GM21447 (cell line): ENCODE results near the gene CDKN2AIPNL.

Experiments used
- ATAC-seq: cut with Tn5 transposase; IDR thresholded peaks from one replicate; pipeline ENCODE4 v1.9.1; 2021; ENCODE audit not compliant: unreplicated experiment

CDKN2AIPNL gene

DNA sequence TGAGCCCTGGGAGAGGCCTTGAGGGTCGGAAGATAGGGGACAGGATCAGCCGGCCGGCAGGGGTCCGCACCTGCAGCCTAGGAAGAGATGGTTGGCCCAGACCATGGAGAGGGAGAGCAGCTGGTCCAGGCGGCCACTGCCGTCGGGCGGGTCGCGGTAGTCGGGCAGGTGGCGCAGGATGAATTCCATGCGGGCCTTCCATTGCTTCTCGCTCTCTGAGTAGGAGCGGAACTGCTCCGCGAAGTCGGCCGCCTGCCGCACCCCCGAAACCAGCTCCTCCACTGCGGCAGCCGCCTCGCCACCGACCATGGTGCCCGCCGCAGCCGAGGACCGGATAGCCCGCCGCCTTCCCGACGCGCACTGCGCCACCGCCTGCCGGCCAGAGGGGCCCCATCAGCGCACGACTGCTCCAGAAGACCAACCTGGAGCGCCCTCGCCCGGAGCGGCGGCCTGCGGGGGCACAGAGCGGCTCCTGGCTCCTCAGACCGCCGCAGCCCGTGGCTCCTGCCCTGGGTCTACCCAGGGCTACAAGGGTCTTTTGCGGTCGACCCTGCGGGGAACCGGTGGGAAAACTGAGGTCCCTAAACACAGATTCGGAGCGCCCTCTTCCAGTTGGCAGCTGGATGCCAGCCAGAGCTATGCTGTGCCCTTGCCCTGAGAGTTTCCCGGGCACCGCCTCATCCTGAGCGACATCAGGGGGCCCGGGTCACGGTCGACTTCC is at the start of gene CDKN2AIPNL:
TSS of gene CDKN2AIPNL (minus strand) at position 336 of the 721 bp plus-strand sequence. CDS start at position 309, 27 bp downstream.
- peak; percentile 97 for ATAC-seq

GRCh38 chr5:134460551-134460950 is 48.9 kb upstream of the CDKN2AIPNL start:
- no peak for ATAC-seq

- no peak for ATAC-seq
Measured at GRCh38 chr5:134459491-134459890, 47.8 kb upstream of the CDKN2AIPNL start.

DNA sequence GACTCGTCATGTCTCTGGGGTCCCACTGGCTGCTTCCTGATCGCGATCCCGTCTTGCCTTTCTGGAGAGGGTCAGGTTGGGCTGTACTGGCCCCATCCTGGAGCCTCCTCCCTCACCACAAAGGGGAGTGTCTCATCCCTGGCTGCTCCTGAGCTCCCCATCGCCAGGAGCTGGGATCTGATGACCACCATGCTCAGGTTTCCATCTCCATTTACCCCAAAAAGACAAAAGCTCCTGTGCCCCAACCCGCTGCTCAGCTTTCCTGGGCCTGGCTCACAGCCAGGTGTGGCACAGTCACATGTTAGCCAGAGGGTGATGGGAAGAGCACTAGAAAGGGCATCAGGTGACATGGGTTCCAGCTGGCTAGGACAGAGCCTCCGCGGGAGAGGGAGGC is 47.3 kb upstream of the CDKN2AIPNL start:
- ATAC-seq = no peak

DNA sequence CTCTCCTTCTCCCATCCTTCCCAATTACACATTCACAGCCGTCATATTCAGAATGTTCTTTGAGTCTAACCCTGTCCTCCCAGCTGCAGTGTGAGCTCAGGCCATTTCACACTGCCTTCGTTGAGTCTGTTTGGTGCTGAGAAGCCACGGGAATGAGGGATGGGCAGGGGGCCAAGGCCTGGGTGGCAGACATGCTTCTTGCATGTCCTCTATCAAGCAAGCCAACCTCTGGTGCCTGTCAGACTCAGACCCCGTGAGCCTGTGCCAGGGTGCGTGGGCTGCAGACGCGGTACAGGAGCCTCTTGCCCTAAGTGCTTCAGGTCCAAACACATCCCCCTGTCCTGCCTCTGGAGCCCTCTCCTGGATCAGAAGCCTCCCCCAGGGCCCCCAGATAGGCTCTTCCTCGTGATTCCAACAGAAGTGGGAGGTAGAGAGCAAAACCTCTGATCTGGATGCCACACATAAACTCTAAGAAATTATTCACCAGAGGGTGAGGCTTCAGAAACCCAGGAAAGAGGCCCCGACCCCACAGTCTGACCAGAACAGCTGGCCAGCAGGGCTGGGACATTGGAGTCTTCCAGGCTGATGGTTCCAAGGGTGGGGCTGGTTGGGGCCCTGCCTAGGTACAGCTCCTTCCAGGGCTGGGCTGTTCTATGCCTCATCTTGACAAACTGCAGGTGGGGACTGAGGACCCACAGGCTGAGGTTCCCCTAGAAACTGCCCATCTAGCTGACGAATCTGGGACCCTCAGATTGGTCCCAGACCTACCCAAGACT is 46.7 kb upstream of the CDKN2AIPNL start:
- ATAC-seq = no peak

DNA sequence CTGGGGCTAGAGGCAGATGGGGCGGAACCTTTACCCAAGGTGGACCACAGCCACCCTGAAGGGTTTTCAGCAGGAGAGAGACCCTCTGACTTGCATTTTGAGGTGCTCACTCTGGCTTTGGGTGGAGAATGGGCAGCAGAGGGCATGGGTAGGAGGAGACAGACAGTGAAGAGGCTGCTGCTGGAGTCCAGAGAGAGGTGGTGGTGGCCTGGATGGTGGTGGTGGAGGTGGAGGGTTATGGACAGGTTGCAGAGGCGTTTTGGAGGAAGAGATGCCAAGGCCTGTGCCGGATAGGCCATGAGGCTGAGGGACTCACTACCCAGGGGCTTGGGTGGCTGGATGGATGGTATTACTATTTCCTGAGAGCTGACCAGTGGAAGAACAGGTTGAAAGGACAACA is 46.1 kb upstream of the CDKN2AIPNL start:
- ATAC-seq = no peak

GRCh38 chr5:134456825-134457224 is 45.1 kb upstream of the CDKN2AIPNL start:
- no peak for ATAC-seq

- ATAC-seq = no peak
Measured at GRCh38 chr5:134455466-134455865, 43.8 kb upstream of the CDKN2AIPNL start.

- no peak for ATAC-seq
Measured at GRCh38 chr5:134453016-134453415, 41.3 kb upstream of the CDKN2AIPNL start.

GRCh38 chr5:134451936-134452505 is 40.3 kb upstream of the CDKN2AIPNL start:
- no peak for ATAC-seq

- ATAC-seq = no peak
Measured at GRCh38 chr5:134451225-134451935, 39.7 kb upstream of the CDKN2AIPNL start.

- ATAC-seq = no peak
Measured at GRCh38 chr5:134450374-134450773, 38.7 kb upstream of the CDKN2AIPNL start.

DNA sequence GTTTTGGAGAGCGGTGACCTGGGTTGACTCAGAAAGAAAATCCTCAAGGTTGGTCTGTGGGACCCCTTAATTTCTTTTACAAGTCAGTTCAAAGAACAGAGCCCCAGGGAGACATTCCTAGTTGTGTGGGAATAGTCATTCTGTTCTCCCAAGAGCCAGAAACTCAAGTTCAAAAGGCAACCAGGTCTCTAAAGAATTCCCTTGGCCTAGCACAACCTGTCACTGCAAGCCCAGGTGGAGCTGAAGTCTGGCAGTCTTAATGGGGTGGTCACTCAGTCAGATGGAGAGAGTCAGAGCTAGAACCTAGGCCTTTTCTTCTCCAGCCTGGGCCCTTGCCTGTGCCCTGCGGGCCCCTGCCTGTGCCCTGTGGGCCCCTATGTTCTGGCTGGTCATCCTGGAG is 37.5 kb upstream of the CDKN2AIPNL start:
- ATAC-seq = no peak

GRCh38 chr5:134447815-134448520 is 36.3 kb upstream of the CDKN2AIPNL start:
- no peak for ATAC-seq

- peak; percentile 77 for ATAC-seq
Measured at GRCh38 chr5:134446938-134447337, 35.3 kb upstream of the CDKN2AIPNL start.

- ATAC-seq = no peak
Measured at GRCh38 chr5:134445856-134446818, 34.5 kb upstream of the CDKN2AIPNL start.

- no peak for ATAC-seq
Measured at GRCh38 chr5:134444941-134445471, 33.3 kb upstream of the CDKN2AIPNL start.

GRCh38 chr5:134440201-134440755 is 28.6 kb upstream of the CDKN2AIPNL start:
- ATAC-seq = no peak

- ATAC-seq = no peak
Measured at GRCh38 chr5:134439210-134439654, 27.6 kb upstream of the CDKN2AIPNL start.
